Panc1 (cell line): Measurements from ENCODE around the gene LRRC42.

Source experiments
- CTCF ChIP-seq: fragments of 450-650 bp; IDR thresholded peaks from 2 replicates; pipeline ENCODE4 v1.5.1; 2017; ENCODE audit warnings: mild to moderate bottlenecking
- POLR2AphosphoS5 ChIP-seq: IDR thresholded peaks from 2 replicates; pipeline ENCODE4 v1.6.1; 2012; ENCODE audit warnings: mild to moderate bottlenecking, low read depth, low read length, moderate library complexity
- REST ChIP-seq, 2 experiments: IDR thresholded peaks; 2 replicates each; pipeline ENCODE4 v1.6.1; 2011 to 2012; ENCODE audit warnings: low read depth in 2 of 2, control low read depth in 1 of 2, low read length in 1 of 2, mild to moderate bottlenecking in 1 of 2, moderate library complexity in 1 of 2; ENCODE audit not compliant: insufficient read depth in 1 of 2
- SIN3A ChIP-seq: IDR thresholded peaks from 2 replicates; pipeline ENCODE4 v1.6.1; 2012; ENCODE audit warnings: low read depth, mild to moderate bottlenecking, low read length, moderate library complexity, borderline replicate concordance; ENCODE audit not compliant: insufficient read depth

GRCh38 chr1:53957194-53957818 lies 11.2 kb downstream of the LRRC42 start:
- TF ChIP-seq CTCF (no peak), POLR2AphosphoS5 (no peak), REST (IDR thresholded peaks at IDR 0.05; ENCODE audit: insufficient read depth in 1 of 2, low read depth in 2 of 2, low read length in 1 of 2) (no peak), SIN3A (no peak)
